IPS-20b (cell line): Measurements from ENCODE around the gene CPSF4.

Experiments used
- H3K27ac ChIP-seq: one replicate; pipeline ENCODE4 v1.5.1; 2013; ENCODE audit warnings: low read length
- H3K27me3 ChIP-seq: 2 replicates; pipeline ENCODE4 v1.6.1; 2013; ENCODE audit warnings: mild to moderate bottlenecking, low read length, inconsistent platforms; ENCODE audit not compliant: insufficient read depth
- H3K36me3 ChIP-seq: 2 replicates; pipeline ENCODE4 v1.6.1; 2013; ENCODE audit warnings: low read depth, mild to moderate bottlenecking, inconsistent platforms, low read length, moderate library complexity; ENCODE audit not compliant: insufficient read depth
- H3K4me1 ChIP-seq: 2 replicates; pipeline ENCODE4 v1.6.1; 2013; ENCODE audit warnings: mild to moderate bottlenecking, control low read depth, inconsistent platforms, low read length, moderate library complexity; ENCODE audit not compliant: insufficient read depth
- H3K4me3 ChIP-seq: 2 replicates; pipeline ENCODE4 v1.5.1; 2013; ENCODE audit warnings: mild to moderate bottlenecking, low read length, inconsistent platforms
- H3K9ac ChIP-seq: 2 replicates; pipeline ENCODE4 v1.6.1; 2013; ENCODE audit warnings: low read depth, mild to moderate bottlenecking, inconsistent platforms, low read length, moderate library complexity
- H3K9me3 ChIP-seq: 2 replicates; pipeline ENCODE4 v1.6.1; 2013; ENCODE audit warnings: mild to moderate bottlenecking, low read depth, low read length, inconsistent platforms; ENCODE audit not compliant: insufficient read depth

CPSF4 gene

GRCh38 chr7:99397297-99397983 is 41.3 kb upstream of the CPSF4 start:
- Histone ChIP-seq H3K9me3 (no peaks in the 10 kb centered on the region), H3K4me1 (peaks cover 4% of the 10 kb centered on the region; the same call in 1 of the 2 replicates), H3K9ac (no peak overlapping the region), H3K4me3 (no peak overlapping the region), H3K27ac (no peak overlapping the region), H3K27me3 (no peaks in the 10 kb centered on the region), H3K36me3 (peaks cover 83% of the 10 kb centered on the region)

- H3K4me3 ChIP-seq = no peak overlapping the region
- H3K36me3 ChIP-seq = peaks cover 97% of the 10 kb centered on the region
- no peak overlapping the region for H3K9ac ChIP-seq
- H3K27me3 ChIP-seq = no peaks in the 10 kb centered on the region
- H3K27ac ChIP-seq = no peak overlapping the region
- no peaks in the 10 kb centered on the region for H3K9me3 ChIP-seq
- no peaks in the 10 kb centered on the region for H3K4me1 ChIP-seq
Measured at GRCh38 chr7:99398891-99399445, 39.8 kb upstream of the CPSF4 start.

- Histone ChIP-seq H3K36me3 (peaks cover 97% of the 10 kb centered on the region), H3K9ac (no peak overlapping the region), H3K27me3 (no peaks in the 10 kb centered on the region), H3K4me1 (no peaks in the 10 kb centered on the region), H3K9me3 (no peaks in the 10 kb centered on the region), H3K4me3 (no peak overlapping the region), H3K27ac (no peak overlapping the region)
Measured at GRCh38 chr7:99399597-99399996, 39.1 kb upstream of the CPSF4 start.

GRCh38 chr7:99402854-99403253 is 35.9 kb upstream of the CPSF4 start:
- Histone ChIP-seq H3K27me3 (no peaks in the 10 kb centered on the region), H3K4me3 (no peak overlapping the region), H3K9ac (no peak overlapping the region), H3K9me3 (no peaks in the 10 kb centered on the region), H3K36me3 (peaks cover 71% of the 10 kb centered on the region), H3K4me1 (peaks cover 8% of the 10 kb centered on the region), H3K27ac (no peak overlapping the region)

- Histone ChIP-seq H3K9me3 (no peaks in the 10 kb centered on the region), H3K36me3 (peaks cover 62% of the 10 kb centered on the region), H3K27ac (no peak overlapping the region), H3K9ac (no peak overlapping the region), H3K4me1 (peaks cover 8% of the 10 kb centered on the region), H3K4me3 (no peak overlapping the region), H3K27me3 (no peaks in the 10 kb centered on the region)
Measured at GRCh38 chr7:99403764-99404163, 35.0 kb upstream of the CPSF4 start.

GRCh38 chr7:99404235-99404976 is 34.3 kb upstream of the CPSF4 start:
- no peaks in the 10 kb centered on the region for H3K27me3 ChIP-seq
- H3K9ac ChIP-seq = no peak overlapping the region
- H3K9me3 ChIP-seq = no peaks in the 10 kb centered on the region
- H3K27ac ChIP-seq = no peak overlapping the region
- no peak overlapping the region for H3K4me3 ChIP-seq
- H3K4me1 ChIP-seq = peaks cover 8% of the 10 kb centered on the region
- peaks cover 61% of the 10 kb centered on the region for H3K36me3 ChIP-seq

- Histone ChIP-seq H3K4me3 (no peak overlapping the region), H3K36me3 (peaks cover 57% of the 10 kb centered on the region), H3K9me3 (no peaks in the 10 kb centered on the region), H3K9ac (no peak overlapping the region), H3K27me3 (no peaks in the 10 kb centered on the region), H3K27ac (no peak overlapping the region), H3K4me1 (peaks cover 11% of the 10 kb centered on the region)
Measured at GRCh38 chr7:99404977-99405320, 33.8 kb upstream of the CPSF4 start.

GRCh38 chr7:99406557-99406956 is 32.2 kb upstream of the CPSF4 start:
- H3K4me3 ChIP-seq = peak overlapping the region; percentile 100; the same call in 1 of the 2 replicates
- H3K27me3 ChIP-seq = no peaks in the 10 kb centered on the region
- no peak overlapping the region for H3K27ac ChIP-seq
- H3K9me3 ChIP-seq = no peaks in the 10 kb centered on the region
- H3K9ac ChIP-seq = peak overlapping the region; percentile 100
- peaks cover 13% of the 10 kb centered on the region for H3K4me1 ChIP-seq
- peaks cover 57% of the 10 kb centered on the region for H3K36me3 ChIP-seq

GRCh38 chr7:99407872-99408378 is 30.8 kb upstream of the CPSF4 start:
- Histone ChIP-seq H3K36me3 (peaks cover 55% of the 10 kb centered on the region), H3K4me3 (peak overlapping the region; percentile 100), H3K9me3 (no peaks in the 10 kb centered on the region), H3K9ac (peak overlapping the region; percentile 100), H3K27ac (peak overlapping the region; percentile 85), H3K4me1 (peaks cover 13% of the 10 kb centered on the region), H3K27me3 (no peaks in the 10 kb centered on the region)

GRCh38 chr7:99408379-99409191 is 30.2 kb upstream of the CPSF4 start, which contains the start of the genes BUD31 and PDAP1:
Gene BUD31 (plus strand): TSS chr7:99408969. CDS start chr7:99411093, 2,124 bp downstream.
Gene PDAP1 (minus strand): TSS chr7:99408597. CDS start chr7:99408548, 49 bp downstream.
- no peaks in the 10 kb centered on the region for H3K9me3 ChIP-seq
- H3K4me1 ChIP-seq = peaks cover 13% of the 10 kb centered on the region
- peaks cover 55% of the 10 kb centered on the region for H3K36me3 ChIP-seq
- peak within 1 kb of the TSS; percentile 100 for H3K4me3 ChIP-seq
- H3K27me3 ChIP-seq = no peaks in the 10 kb centered on the region
- H3K9ac ChIP-seq = peak within 1 kb of the TSS; percentile 100
- peak within 1 kb of the TSS; percentile 85 for H3K27ac ChIP-seq

- Histone ChIP-seq H3K4me1 (peaks cover 13% of the 10 kb centered on the region), H3K27ac (peak overlapping the region; percentile 85), H3K27me3 (no peaks in the 10 kb centered on the region), H3K36me3 (peaks cover 55% of the 10 kb centered on the region), H3K9me3 (no peaks in the 10 kb centered on the region), H3K4me3 (peak overlapping the region; percentile 100), H3K9ac (peak overlapping the region; percentile 100)
Measured at GRCh38 chr7:99409192-99409572, 29.6 kb upstream of the CPSF4 start.
